GM19455 (cell line): ENCODE measurements around the gene APOA4.
"Not testable (repeated sequence)": the region's sequence is repeated elsewhere in the genome, so short reads cannot be mapped to it uniquely, and the experiment has no call there.

Experiments used
- ATAC-seq: cut with Tn5 transposase; IDR thresholded peaks from one replicate; pipeline ENCODE4 v1.9.1; 2021; ENCODE audit not compliant: unreplicated experiment

The APOA4 gene

GRCh38 chr11:116849486-116849885 is 26.4 kb upstream of the APOA4 start:
- no peak for ATAC-seq

GRCh38 chr11:116849060-116849459 is 26.0 kb upstream of the APOA4 start:
- no peak for ATAC-seq

- ATAC-seq, result no peak
Measured at GRCh38 chr11:116847612-116848011, 24.5 kb upstream of the APOA4 start.

DNA sequence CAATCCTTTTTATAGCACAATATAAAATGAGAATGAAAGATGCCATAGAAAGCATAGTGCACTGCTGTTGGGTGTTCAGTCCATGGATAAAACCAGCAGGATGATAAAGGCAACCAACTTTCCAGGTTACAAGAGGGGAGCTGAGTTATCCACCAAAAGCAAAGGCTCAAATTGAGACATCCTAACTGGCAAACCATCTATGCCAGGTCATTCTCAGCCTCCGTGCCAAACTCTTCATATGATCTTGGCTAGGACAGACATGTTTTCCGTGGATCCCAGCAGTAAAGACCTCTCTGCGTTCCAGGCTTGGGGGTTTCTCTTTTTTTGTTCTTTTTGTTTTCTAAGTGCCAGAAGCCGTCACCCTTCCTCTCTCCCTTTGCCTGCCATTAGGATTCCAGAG is 21.6 kb upstream of the APOA4 start:
- ATAC-seq, result no peak

- no peak for ATAC-seq
Measured at GRCh38 chr11:116843661-116844060, 20.6 kb upstream of the APOA4 start.

- ATAC-seq, result no peak
Measured at GRCh38 chr11:116842909-116843308, 19.8 kb upstream of the APOA4 start.

GRCh38 chr11:116842117-116842516 is 19.0 kb upstream of the APOA4 start:
- no peak for ATAC-seq

DNA sequence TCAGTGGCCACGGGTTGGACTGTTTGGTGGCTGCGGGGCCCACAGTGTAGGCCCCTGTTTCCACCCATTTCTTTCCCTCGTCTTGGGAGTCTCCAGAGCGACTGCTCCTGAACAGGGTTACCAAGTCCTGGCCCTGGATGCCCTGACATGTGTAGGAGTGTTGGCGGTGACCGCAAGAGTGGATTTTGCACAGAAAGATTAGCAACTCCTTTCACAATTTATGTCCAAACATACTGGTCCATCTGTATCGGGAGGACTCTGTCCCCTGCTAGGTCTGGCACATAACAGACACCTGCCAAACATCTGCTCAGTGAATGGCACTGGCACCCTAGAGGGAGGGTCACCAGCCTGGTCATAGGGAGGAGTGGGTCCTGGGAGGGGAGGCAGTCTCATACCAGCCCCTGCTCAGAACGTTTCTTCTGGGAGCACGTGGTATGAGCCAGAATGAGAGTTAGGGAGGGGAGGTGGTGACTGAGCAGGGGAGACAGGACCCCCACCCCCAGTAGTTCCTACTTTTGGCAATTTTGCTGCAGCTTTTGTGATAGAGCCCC is 17.7 kb upstream of the APOA4 start:
- no peak for ATAC-seq

GRCh38 chr11:116840224-116840745 is 17.2 kb upstream of the APOA4 start:
- ATAC-seq, result no peak

DNA sequence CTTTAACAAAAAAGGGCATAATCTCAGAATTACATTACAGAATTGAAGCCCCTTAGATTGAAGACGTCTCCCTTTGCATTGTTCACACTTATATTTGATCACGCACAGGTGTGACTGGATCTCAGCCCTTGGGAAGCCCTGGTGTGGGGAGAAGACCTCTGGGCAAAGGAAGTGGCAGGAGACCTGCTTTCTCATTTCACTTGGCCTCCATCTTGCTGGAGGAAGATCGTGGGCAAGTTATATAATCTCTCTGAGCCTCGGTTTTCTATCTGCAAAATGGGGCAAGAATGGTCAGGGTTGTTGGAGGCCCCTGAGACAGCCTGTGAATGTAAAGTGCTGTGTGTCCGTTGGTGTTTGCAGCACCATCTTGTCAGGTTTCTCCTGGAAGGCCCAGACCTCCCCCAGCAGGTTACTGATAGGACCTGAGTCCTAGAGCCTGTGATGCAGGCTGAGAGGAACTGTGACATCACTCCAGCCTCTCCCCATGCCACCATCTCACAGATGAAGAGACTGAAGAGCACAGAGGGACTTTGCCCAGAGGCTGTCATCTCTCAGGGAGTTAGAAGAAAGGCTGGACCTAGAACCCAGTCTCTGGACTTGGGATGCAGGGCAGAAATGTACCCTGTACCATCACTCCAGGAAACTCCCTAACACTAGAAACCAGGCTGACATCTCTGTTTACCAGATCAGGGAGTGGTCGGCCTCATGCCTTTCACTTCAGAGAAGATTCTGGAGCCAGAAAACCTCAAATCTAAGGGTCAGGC is 15.4 kb upstream of the APOA4 start:
- no peak for ATAC-seq

GRCh38 chr11:116837231-116838091 is 14.4 kb upstream of the APOA4 start, which contains the start of gene APOA1:
Gene APOA1, minus strand, starts transcription at chr11:116837622. Its CDS starts 235 bp downstream, at chr11:116837387.
- ATAC-seq, result no peak

GRCh38 chr11:116836632-116836991 is 13.5 kb upstream of the APOA4 start:
- no peak for ATAC-seq

DNA sequence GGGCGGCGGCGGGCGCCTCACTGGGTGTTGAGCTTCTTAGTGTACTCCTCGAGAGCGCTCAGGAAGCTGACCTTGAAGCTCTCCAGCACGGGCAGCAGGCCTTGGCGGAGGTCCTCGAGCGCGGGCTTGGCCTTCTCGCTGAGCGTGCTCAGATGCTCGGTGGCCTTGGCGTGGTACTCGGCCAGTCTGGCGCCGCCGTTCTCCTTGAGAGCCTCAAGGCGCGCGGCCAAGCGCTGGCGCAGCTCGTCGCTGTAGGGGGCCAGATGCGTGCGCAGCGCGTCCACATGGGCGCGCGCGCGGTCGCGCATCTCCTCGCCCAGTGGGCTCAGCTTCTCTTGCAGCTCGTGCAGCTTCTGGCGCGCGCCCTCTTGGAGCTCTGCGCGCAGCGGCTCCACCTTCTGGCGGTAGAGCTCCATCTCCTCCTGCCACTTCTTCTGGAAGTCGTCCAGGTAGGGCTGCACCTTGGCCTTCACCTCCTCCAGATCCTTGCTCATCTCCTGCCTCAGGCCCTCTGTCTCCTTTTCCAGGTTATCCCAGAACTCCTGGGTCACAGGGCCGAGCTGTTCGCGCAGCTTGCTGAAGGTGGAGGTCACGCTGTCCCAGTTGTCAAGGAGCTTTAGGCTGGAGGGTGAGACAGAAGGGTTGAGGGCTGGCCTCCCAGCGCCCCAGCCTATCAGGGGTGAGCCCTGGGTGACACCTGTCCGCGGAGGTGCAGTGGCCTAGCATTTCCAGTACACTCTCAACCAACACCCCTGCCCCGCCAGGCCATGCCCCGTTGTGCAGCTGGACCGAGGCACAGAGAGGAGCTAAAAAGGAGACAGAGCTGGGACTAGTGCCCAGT is 12.9 kb upstream of the APOA4 start:
- ATAC-seq, result peak; percentile 83

DNA sequence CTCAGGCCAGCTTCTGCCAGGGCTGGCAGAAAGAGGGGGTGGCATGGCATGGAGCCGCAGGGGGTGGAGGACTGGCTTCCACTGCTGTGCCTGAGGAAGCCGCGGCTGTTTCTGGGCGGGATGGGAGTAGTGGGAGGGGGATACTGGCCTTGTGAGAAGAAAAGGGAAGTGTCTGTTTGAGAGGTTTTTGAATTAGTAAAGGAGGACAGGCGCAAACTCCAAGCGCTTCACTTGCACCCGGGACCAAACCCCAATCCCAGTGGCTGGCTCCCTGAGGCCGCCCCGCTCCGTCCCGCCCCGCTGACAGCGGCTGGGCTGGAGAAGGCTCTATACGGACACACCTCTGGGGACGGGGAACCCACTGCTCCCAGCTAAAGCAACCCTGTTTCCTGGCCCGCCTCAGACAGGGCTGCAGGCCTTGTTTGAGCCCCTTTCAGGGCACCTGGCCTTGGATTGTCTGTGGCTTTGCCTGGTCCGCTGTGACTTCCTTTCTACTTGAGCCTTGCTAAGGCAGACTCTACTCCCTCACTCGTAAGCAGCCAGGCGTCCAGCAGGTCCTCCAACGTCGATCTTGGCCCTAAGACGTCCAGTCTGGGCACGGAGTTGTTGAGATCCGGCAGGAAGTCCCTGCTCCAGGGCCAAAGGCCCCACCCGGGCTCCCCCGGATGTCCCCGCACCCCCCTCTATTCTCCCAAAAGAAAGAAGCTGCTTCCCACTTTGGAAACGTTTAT is 12.1 kb upstream of the APOA4 start:
- ATAC-seq, result peak; percentile 9

DNA sequence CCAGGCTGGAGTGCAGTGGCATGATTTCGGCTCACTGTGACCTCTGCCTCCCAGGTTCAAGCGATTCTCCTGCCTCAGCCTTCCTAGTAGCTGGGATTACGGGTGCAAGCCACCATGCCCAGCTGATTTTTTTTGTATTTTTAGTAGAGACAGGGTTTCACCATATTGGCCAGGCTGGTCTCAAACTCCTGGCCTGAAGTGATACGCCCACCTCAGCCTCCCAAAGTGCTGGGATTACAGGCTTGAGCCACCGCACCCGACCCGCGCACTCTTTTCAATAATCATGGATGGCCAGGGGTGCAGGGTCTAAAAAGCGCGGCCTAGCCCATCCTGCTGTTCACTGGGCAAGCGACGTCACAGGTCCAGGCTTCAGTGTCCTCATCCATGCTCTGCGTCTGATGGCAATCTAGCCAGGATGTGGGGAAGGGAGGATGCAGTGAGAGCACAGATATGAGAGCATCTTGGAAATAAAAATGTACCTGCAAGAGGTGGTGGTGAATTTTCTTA is 11.5 kb upstream of the APOA4 start:
- ATAC-seq, result not testable (repeated sequence)

GRCh38 chr11:116833816-116834534 is 10.9 kb upstream of the APOA4 start:
- no peak for ATAC-seq

DNA sequence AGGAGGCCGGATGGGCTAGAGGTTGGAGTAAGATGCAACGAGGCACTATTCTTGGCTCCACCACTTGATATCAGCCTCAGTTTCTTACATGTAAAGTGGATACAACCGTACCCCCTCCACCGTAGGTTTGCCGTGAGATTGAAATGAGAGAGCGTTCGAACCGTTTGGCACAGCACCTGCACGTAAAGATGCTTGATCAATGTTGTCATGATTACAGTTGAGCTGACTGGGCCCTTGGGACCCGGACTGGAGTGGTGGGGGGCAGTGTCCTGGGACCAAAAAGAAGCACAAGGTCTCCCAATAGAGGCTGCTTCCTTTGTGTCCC is 10.3 kb upstream of the APOA4 start:
- no peak for ATAC-seq

- ATAC-seq, result no peak
Measured at GRCh38 chr11:116832350-116833290, 9.5 kb upstream of the APOA4 start.
